Mucosa of stomach (tissue), 1 donor: ENCODE results near the gene GAS7.

Source experiments
- H3K27me3 ChIP-seq: one replicate; pipeline ENCODE4 v1.7.0; 2013; ENCODE audit warnings: mild to moderate bottlenecking, low read length; ENCODE audit not compliant: control insufficient read depth, insufficient read depth
- H3K36me3 ChIP-seq: one replicate; pipeline ENCODE4 v1.7.0; 2013; ENCODE audit warnings: low read length; ENCODE audit not compliant: control insufficient read depth, insufficient read depth
- H3K4me1 ChIP-seq: one replicate; pipeline ENCODE4 v1.7.0; 2013; ENCODE audit warnings: mild to moderate bottlenecking, low read length; ENCODE audit not compliant: control insufficient read depth, insufficient read depth
- H3K4me3 ChIP-seq: one replicate; pipeline ENCODE4 v1.7.0; 2013; ENCODE audit warnings: low read length
- H3K9ac ChIP-seq: one replicate; pipeline ENCODE4 v1.7.0; 2013; ENCODE audit warnings: mild to moderate bottlenecking, low read length, moderate library complexity
- H3K9me3 ChIP-seq: one replicate; pipeline ENCODE4 v1.7.0; 2013; ENCODE audit warnings: mild to moderate bottlenecking, low read length, moderate library complexity; ENCODE audit not compliant: control insufficient read depth
- donor health status: Pancreatic carcinoma.

The GAS7 gene

GRCh38 chr17:10121971-10122707, 76.3 kb downstream of the GAS7 start:
- Histone ChIP-seq H3K4me1 (peaks cover 13% of the 10 kb centered on the region), H3K36me3 (no peaks in the 10 kb centered on the region), H3K27me3 (no peaks in the 10 kb centered on the region), H3K4me3 (no peak overlapping the region), H3K9ac (no peak overlapping the region), H3K9me3 (no peaks in the 10 kb centered on the region)

DNA sequence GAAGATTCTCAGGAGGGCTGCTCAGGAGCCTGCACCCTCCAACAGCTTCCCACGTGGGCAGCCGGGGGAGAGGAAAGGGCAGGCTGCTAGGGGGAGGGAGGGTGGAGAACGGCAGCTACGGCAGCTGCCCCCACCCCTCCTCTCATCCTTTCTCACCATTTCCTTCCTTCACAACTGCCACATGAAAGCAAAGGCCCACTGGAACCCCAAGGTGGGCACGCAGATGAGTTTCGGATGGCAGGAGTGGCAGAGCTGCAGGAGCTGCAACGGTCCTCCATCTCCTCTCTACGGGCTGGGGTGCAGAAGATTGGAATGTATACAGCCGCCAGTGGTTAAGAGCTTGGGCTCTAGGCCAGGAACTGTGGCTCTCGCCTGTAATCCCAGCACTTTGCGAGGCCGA, 77.7 kb downstream of the GAS7 start:
- H3K4me3 ChIP-seq, result no peak overlapping the region
- H3K27me3 ChIP-seq, result no peaks in the 10 kb centered on the region
- peaks cover 9% of the 10 kb centered on the region for H3K4me1 ChIP-seq
- H3K9ac ChIP-seq, result no peak overlapping the region
- H3K36me3 ChIP-seq, result no peaks in the 10 kb centered on the region
- no peaks in the 10 kb centered on the region for H3K9me3 ChIP-seq

DNA sequence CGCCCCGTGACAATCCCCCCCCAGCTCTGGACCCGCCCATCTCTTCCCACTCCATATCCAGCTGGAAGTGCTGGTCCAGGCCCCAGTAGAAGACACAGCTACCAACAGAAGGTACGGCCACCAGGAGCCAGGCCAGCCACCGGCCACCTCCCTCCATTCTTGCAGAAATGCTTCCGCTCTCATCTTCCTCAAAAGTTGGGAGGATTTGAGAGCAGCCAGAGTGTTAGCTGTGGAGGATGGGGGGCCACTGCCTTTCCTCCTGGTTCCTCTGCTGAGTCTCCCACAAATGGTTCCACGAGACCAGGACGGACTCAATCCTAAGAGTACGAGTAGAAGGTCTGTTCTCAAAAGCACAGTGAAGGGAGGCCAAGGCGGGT, 78.3 kb downstream of the GAS7 start:
- no peak overlapping the region for H3K4me3 ChIP-seq
- no peaks in the 10 kb centered on the region for H3K9me3 ChIP-seq
- H3K9ac ChIP-seq, result no peak overlapping the region
- H3K27me3 ChIP-seq, result no peaks in the 10 kb centered on the region
- H3K36me3 ChIP-seq, result no peaks in the 10 kb centered on the region
- peaks cover 9% of the 10 kb centered on the region for H3K4me1 ChIP-seq

DNA sequence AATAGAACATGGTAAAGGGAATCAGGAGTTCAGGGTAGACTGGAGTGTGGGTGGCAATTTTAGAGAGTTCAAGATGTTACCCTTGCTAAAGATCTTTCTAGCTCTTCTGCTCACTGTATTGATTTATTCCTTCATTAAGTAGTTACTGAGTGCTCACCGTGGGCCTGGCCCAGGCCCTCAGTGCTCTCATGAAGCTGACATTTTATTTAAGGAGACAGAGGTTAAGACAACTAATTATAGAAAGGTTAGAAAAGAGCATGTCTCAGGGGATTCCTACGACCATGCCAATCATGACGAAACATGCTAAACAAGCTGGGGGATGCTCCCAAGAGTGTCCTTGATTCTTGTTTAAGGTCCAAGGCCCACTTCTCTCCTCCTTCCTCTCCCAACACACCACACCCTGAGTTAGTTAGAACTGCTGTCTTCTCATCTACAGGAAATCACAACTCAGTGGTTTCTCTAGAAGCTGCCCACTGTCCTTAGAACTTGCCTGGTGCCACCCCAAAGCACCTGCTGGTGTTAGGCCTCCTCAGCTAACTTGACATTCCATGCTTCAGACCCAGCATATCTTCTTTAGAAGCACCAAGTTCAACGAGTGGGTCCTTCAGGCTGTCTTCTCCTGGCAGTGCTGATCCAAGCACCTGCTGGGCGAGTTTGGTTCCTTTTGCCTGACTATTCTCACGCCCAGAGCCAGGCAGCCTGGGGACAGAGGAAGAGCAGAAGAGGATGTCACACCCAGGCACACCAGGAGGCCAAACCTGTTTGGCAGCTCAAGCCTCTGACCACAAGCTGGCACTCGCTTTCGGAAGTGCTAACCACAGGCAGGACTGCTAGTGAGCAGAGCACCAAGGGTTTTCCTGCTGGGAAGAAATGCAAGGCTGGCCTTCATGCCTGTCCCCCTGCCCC, 79.0 kb downstream of the GAS7 start:
- H3K36me3 ChIP-seq, result no peaks in the 10 kb centered on the region
- H3K4me1 ChIP-seq, result peaks cover 13% of the 10 kb centered on the region
- H3K27me3 ChIP-seq, result no peaks in the 10 kb centered on the region
- H3K4me3 ChIP-seq, result no peak overlapping the region
- H3K9ac ChIP-seq, result no peak overlapping the region
- no peaks in the 10 kb centered on the region for H3K9me3 ChIP-seq

DNA sequence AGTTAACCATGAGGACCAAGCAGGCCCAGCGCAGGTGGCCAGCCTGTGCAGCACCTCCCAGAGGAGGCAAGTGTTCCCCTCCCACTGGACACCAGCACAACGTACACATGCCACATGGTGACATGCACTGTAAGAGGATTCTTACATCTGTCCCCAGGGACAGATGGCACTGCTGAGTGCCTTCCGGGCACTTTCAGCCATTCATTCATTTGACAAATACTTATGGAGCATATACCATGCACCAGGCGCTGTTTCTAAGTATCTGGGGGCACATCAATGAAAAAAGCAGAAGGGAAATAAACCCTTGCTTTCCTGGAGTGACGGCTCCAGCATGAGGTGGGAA, 79.6 kb downstream of the GAS7 start:
- H3K9ac ChIP-seq, result no peak overlapping the region
- H3K36me3 ChIP-seq, result no peaks in the 10 kb centered on the region
- peaks cover 19% of the 10 kb centered on the region for H3K4me1 ChIP-seq
- no peaks in the 10 kb centered on the region for H3K27me3 ChIP-seq
- no peaks in the 10 kb centered on the region for H3K9me3 ChIP-seq
- no peak overlapping the region for H3K4me3 ChIP-seq

GRCh38 chr17:10117581-10118001, 80.8 kb downstream of the GAS7 start:
- Histone ChIP-seq H3K36me3 (no peaks in the 10 kb centered on the region), H3K9ac (no peak overlapping the region), H3K9me3 (no peaks in the 10 kb centered on the region), H3K27me3 (no peaks in the 10 kb centered on the region), H3K4me1 (peaks cover 19% of the 10 kb centered on the region), H3K4me3 (no peak overlapping the region)

- Histone ChIP-seq H3K36me3 (no peaks in the 10 kb centered on the region), H3K9ac (no peak overlapping the region), H3K9me3 (no peaks in the 10 kb centered on the region), H3K4me3 (no peak overlapping the region), H3K27me3 (no peaks in the 10 kb centered on the region), H3K4me1 (peaks cover 19% of the 10 kb centered on the region)
These were observed 81.5 kb downstream of the GAS7 start for GRCh38 chr17:10116753-10117420.

GRCh38 chr17:10116267-10116666, 82.1 kb downstream of the GAS7 start:
- Histone ChIP-seq H3K4me3 (no peak overlapping the region), H3K27me3 (no peaks in the 10 kb centered on the region), H3K9me3 (no peaks in the 10 kb centered on the region), H3K4me1 (peaks cover 19% of the 10 kb centered on the region), H3K9ac (no peak overlapping the region), H3K36me3 (no peaks in the 10 kb centered on the region)

- Histone ChIP-seq H3K36me3 (no peaks in the 10 kb centered on the region), H3K4me1 (peaks cover 19% of the 10 kb centered on the region), H3K27me3 (no peaks in the 10 kb centered on the region), H3K9me3 (no peaks in the 10 kb centered on the region), H3K4me3 (no peak overlapping the region), H3K9ac (no peak overlapping the region)
These were observed 82.9 kb downstream of the GAS7 start for GRCh38 chr17:10115536-10115932.

DNA sequence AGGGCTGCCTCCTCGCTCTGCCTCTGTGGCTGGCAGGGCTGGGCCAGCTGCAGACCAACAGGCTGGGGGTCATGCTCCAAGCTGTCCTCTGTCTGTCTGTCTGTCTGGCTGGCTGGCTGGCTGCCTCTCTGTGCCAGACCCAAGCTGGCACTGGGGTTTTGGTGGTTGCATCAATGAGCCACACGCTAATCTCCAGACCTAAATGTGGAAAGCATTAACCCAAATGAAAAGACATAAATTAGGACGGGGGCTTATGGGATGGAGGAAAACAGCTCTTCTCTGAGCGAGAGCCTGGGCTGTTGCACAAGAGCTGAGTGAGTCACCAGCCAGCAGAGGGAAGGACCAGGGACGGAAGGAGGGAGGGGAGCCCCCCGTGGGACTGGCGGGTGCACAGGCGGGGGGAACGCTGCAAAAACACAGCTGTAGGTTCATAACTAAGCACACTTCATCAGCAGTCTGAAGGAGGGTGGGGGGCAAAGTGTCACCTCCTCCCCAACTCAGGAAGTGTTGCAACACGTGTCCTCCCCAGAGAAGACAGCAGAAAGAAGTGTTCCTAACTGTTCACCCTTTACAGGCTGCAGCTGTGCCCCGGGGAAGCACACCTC, 83.4 kb downstream of the GAS7 start:
- peaks cover 16% of the 10 kb centered on the region for H3K4me1 ChIP-seq
- no peak overlapping the region for H3K4me3 ChIP-seq
- peak overlapping the region; percentile 34 for H3K9ac ChIP-seq
- H3K27me3 ChIP-seq, result no peaks in the 10 kb centered on the region
- H3K36me3 ChIP-seq, result no peaks in the 10 kb centered on the region
- no peaks in the 10 kb centered on the region for H3K9me3 ChIP-seq

GRCh38 chr17:10112962-10113361, 85.4 kb downstream of the GAS7 start:
- H3K27me3 ChIP-seq, result no peaks in the 10 kb centered on the region
- H3K4me3 ChIP-seq, result no peak overlapping the region
- no peaks in the 10 kb centered on the region for H3K36me3 ChIP-seq
- H3K9ac ChIP-seq, result no peak overlapping the region
- H3K9me3 ChIP-seq, result no peaks in the 10 kb centered on the region
- H3K4me1 ChIP-seq, result peaks cover 10% of the 10 kb centered on the region
